OCI-LY7 (cell line): ENCODE results near the gene THUMPD3.

ENCODE experiments used
- CTCF ChIP-seq: fragments of 200-600 bp; sonication (generic); conservative IDR thresholded peaks from 2 replicates; pipeline ENCODE4 v1.5.1; 2014; ENCODE audit warnings: mild to moderate bottlenecking, antibody characterized with exemption, low read length, moderate library complexity, mixed read lengths
- EZH2phosphoT487 ChIP-seq: fragments of 200-600 bp; sonication (generic); IDR thresholded peaks from 2 replicates; pipeline ENCODE4 v1.6.1; 2018; ENCODE audit warnings: low read depth, borderline replicate concordance, mild to moderate bottlenecking, mixed run types, antibody characterized with exemption, low read length, moderate library complexity, mixed read lengths

- TF ChIP-seq CTCF (no peak), EZH2phosphoT487 (no peak)
Observed at GRCh38 chr3:9395570-9396300, 32.9 kb downstream of the THUMPD3 start.
